ENCODE results near the gene CDYL2.
A peak's percentile ranks its signal among the peaks of the same experiment; 100 is the strongest.

The CDYL2 gene

GRCh38 chr16:80623376-80623775 is 181.0 kb downstream of the CDYL2 start:
- no peaks in the 10 kb centered on the region for H3K4me1 Mint-ChIP-seq
- no peak overlapping the region for H3K27ac Mint-ChIP-seq
- H3K27me3 Mint-ChIP-seq, result no peaks in the 10 kb centered on the region
- H3K4me3 Mint-ChIP-seq, result no peak overlapping the region
- H3K9me3 Mint-ChIP-seq, result peaks cover 4% of the 10 kb centered on the region
- peaks cover 19% of the 10 kb centered on the region for H3K36me3 Mint-ChIP-seq

GRCh38 chr16:80622007-80622406 is 182.4 kb downstream of the CDYL2 start:
- Mint-ChIP-seq H3K36me3 (peaks cover 17% of the 10 kb centered on the region), H3K9me3 (no peaks in the 10 kb centered on the region), H3K27ac (no peak overlapping the region), H3K4me3 (no peak overlapping the region), H3K4me1 (no peaks in the 10 kb centered on the region), H3K27me3 (no peaks in the 10 kb centered on the region)

GRCh38 chr16:80620736-80621605 is 183.4 kb downstream of the CDYL2 start:
- Mint-ChIP-seq H3K27ac (no peak overlapping the region), H3K36me3 (peaks cover 15% of the 10 kb centered on the region), H3K9me3 (no peaks in the 10 kb centered on the region), H3K4me3 (no peak overlapping the region), H3K4me1 (no peaks in the 10 kb centered on the region), H3K27me3 (no peaks in the 10 kb centered on the region)

GRCh38 chr16:80619824-80620223 is 184.6 kb downstream of the CDYL2 start:
- no peak overlapping the region for H3K27ac Mint-ChIP-seq
- no peaks in the 10 kb centered on the region for H3K4me1 Mint-ChIP-seq
- peaks cover 14% of the 10 kb centered on the region for H3K36me3 Mint-ChIP-seq

GRCh38 chr16:80618862-80619648 is 185.3 kb downstream of the CDYL2 start:
- H3K27me3 Mint-ChIP-seq, result no peaks in the 10 kb centered on the region
- H3K9me3 Mint-ChIP-seq, result no peaks in the 10 kb centered on the region
- no peak overlapping the region for H3K27ac Mint-ChIP-seq
- no peaks in the 10 kb centered on the region for H3K4me1 Mint-ChIP-seq
- H3K4me3 Mint-ChIP-seq, result no peak overlapping the region
- H3K36me3 Mint-ChIP-seq, result peaks cover 11% of the 10 kb centered on the region

More at GRCh38 chr16:80619824-80620223, 184.6 kb downstream of the CDYL2 start:
- H3K4me3 Mint-ChIP-seq, result no peak overlapping the region
- H3K9me3 Mint-ChIP-seq, result no peaks in the 10 kb centered on the region
- no peaks in the 10 kb centered on the region for H3K27me3 Mint-ChIP-seq

GRCh38 chr16:80616362-80616761 is 188.0 kb downstream of the CDYL2 start:
- Mint-ChIP-seq H3K4me3 (no peak overlapping the region), H3K9me3 (no peaks in the 10 kb centered on the region), H3K36me3 (peaks cover 15% of the 10 kb centered on the region), H3K27ac (no peak overlapping the region), H3K27me3 (no peaks in the 10 kb centered on the region), H3K4me1 (no peaks in the 10 kb centered on the region)

GRCh38 chr16:80615735-80616134 is 188.7 kb downstream of the CDYL2 start:
- H3K4me3 Mint-ChIP-seq, result no peak overlapping the region
- peak overlapping the region; percentile 55 for H3K27ac Mint-ChIP-seq
- H3K9me3 Mint-ChIP-seq, result no peaks in the 10 kb centered on the region
- H3K36me3 Mint-ChIP-seq, result peaks cover 15% of the 10 kb centered on the region
- H3K27me3 Mint-ChIP-seq, result no peaks in the 10 kb centered on the region
- no peaks in the 10 kb centered on the region for H3K4me1 Mint-ChIP-seq

- Mint-ChIP-seq H3K4me3 (no peak overlapping the region), H3K36me3 (peaks cover 15% of the 10 kb centered on the region), H3K27me3 (no peaks in the 10 kb centered on the region), H3K27ac (no peak overlapping the region), H3K4me1 (no peaks in the 10 kb centered on the region), H3K9me3 (no peaks in the 10 kb centered on the region)
Observed at GRCh38 chr16:80614908-80615671, 189.3 kb downstream of the CDYL2 start.

- H3K27ac Mint-ChIP-seq, result no peak overlapping the region
- H3K4me3 Mint-ChIP-seq, result no peak overlapping the region
- H3K9me3 Mint-ChIP-seq, result no peaks in the 10 kb centered on the region
- H3K27me3 Mint-ChIP-seq, result no peaks in the 10 kb centered on the region
- H3K4me1 Mint-ChIP-seq, result no peaks in the 10 kb centered on the region
- H3K36me3 Mint-ChIP-seq, result peaks cover 19% of the 10 kb centered on the region
Observed at GRCh38 chr16:80612461-80613017, 191.9 kb downstream of the CDYL2 start.

- Mint-ChIP-seq H3K36me3 (peaks cover 20% of the 10 kb centered on the region), H3K27ac (no peak overlapping the region), H3K4me1 (peaks cover under 1% of the 10 kb centered on the region), H3K27me3 (no peaks in the 10 kb centered on the region), H3K9me3 (peaks cover under 1% of the 10 kb centered on the region), H3K4me3 (no peak overlapping the region)
Observed at GRCh38 chr16:80611930-80612327, 192.5 kb downstream of the CDYL2 start.

GRCh38 chr16:80611171-80611929 is 193.0 kb downstream of the CDYL2 start:
- Mint-ChIP-seq H3K27me3 (no peaks in the 10 kb centered on the region), H3K4me1 (peaks cover 7% of the 10 kb centered on the region), H3K27ac (no peak overlapping the region), H3K9me3 (peaks cover 7% of the 10 kb centered on the region), H3K36me3 (peaks cover 25% of the 10 kb centered on the region), H3K4me3 (no peak overlapping the region)

- Mint-ChIP-seq H3K4me3 (no peak overlapping the region), H3K9me3 (peaks cover 7% of the 10 kb centered on the region), H3K27ac (no peak overlapping the region), H3K4me1 (peaks cover 10% of the 10 kb centered on the region), H3K36me3 (peaks cover 26% of the 10 kb centered on the region), H3K27me3 (no peaks in the 10 kb centered on the region)
Observed at GRCh38 chr16:80610481-80611156, 193.8 kb downstream of the CDYL2 start.

GRCh38 chr16:80608946-80609345 is 195.5 kb downstream of the CDYL2 start:
- H3K4me3 Mint-ChIP-seq, result no peak overlapping the region
- no peaks in the 10 kb centered on the region for H3K27me3 Mint-ChIP-seq
- H3K36me3 Mint-ChIP-seq, result peaks cover 24% of the 10 kb centered on the region
- peaks cover 10% of the 10 kb centered on the region for H3K4me1 Mint-ChIP-seq
- peaks cover 7% of the 10 kb centered on the region for H3K9me3 Mint-ChIP-seq
- no peak overlapping the region for H3K27ac Mint-ChIP-seq

GRCh38 chr16:80607204-80607603 is 197.2 kb downstream of the CDYL2 start:
- peaks cover 25% of the 10 kb centered on the region for H3K36me3 Mint-ChIP-seq

More at GRCh38 chr16:80607204-80607603, 197.2 kb downstream of the CDYL2 start:
- Mint-ChIP-seq H3K27me3 (no peaks in the 10 kb centered on the region), H3K4me3 (no peak overlapping the region), H3K4me1 (peaks cover 10% of the 10 kb centered on the region), H3K9me3 (peaks cover 7% of the 10 kb centered on the region), H3K27ac (no peak overlapping the region)
